Measurements from ENCODE around the gene CSNK2A2.

Gene CSNK2A2

DNA sequence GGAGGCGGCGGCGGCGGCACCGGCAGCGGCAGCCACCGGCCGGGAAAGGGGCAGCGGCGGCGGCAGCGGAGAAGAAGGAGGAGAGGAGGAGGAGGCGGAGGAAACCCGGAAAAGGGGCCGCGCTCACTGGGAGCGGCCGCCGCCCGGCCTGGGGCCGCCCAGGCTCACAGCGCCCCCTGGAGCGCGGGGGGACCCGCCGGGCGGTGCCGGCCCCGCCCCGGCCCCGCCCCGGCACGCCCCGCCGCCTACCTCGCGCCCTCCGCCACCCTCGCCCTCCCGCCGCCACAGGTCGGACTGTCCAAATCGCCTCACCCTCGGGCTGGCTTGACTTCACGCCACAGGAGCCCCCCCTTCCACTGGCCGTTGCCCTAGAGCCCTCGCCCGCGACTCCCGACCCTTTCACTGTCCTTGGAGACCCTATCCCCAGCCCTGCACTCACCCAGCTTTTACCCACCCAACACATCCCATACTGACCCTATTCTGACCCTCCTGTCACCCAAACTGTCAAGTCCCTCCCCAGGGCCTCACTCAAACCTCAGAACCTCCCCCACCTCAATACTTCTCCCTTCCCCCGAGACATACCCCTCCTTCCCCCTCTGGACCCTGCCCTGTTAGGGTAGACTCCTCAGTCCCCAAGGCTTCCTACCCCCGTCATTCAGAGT, at the start of gene CSNK2A2:
CSNK2A2 (minus strand) TSS at position 85 of the 662 bp plus-strand sequence. CDS start 370 bp downstream, outside the sequence.
- DNase-seq: peak; percentile 56 to 65

DNA sequence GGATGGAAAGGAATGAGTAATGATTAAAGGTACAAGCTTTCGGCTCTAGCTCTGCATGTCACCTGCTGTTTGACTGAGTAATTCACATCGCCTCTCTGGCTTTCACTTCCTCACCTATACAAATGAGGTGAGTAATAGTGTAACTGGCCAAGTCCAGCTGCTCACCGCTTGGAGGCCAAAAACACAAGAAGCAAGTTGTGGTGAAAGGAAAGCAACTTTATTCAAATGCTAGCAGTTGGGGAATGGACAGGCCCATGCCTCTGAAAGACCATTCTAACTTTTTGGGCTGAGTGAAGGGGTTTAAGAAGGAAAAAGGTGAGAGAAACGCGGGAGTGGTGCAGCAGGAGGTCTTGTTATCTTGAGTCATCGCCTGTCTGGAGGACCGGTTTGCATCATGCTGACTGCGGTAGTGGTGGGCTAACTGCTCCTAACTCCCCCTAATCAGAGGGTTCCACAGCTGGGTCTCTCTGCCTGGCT, 45.7 kb upstream of the CSNK2A2 start:
- DNase-seq: no peak

DNA sequence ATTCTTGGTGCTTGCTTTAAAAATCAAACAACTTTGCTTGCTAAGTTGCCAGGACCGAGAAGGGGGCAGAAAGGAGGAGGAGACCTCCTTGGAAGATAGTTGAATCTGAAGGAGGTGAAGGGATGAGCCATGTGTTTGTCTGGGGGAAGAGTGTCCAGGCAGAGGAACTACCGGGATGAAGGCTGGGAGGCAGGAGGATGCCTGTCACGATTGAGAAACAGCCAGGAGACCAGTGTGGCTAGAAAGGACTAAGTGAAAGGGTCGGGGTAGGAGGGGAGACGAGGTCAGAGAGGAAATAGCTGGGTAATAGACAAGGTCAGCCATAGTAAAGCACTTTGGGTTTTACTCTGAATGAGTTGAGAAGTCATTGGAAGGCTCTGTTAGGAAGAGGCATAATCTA, 38.9 kb upstream of the CSNK2A2 start:
- DNase-seq: no peak

DNA sequence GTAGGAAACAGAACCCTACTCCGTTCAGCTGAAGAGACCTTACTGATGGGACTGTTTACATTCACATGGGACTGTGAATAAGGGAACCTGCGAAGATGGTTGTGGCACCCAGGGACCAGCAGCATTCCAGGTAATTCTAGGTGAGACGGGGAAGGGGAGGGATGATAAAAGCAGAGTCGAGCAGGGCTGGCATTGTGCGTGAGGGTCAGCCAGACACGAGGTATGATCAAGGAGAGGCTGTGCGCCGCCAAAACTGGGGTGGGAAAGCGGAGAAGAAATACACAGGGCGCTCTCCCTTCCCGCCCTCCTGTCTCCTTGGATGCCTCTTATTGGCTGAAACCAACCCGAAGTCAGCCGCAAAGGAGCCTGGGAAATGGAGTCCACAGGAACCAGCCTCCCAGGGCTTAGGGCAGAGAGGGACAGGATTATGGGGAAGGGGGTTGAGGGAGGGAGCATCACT, 38.4 kb upstream of the CSNK2A2 start:
- peak; percentile 58 to 62 for DNase-seq

DNA sequence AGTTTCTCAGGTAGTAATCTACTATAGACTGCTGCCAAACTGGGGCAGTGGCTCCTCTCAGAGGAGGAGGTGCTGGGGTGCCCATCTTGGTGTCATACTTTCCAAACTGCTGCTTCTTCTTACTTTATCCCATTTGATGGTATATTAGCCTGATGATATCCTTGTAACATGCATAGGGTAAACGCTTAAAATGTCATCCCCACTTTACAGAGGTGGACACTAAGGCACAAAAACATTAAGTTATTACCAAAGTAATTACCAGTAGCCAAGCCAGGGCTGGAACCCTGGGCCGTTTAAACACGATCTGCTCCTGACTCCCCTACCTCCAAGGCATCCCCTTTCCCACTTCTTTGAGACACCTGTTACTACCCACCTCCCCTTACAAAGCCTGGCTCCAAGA, 37.8 kb upstream of the CSNK2A2 start:
- DNase-seq: no peak

DNA sequence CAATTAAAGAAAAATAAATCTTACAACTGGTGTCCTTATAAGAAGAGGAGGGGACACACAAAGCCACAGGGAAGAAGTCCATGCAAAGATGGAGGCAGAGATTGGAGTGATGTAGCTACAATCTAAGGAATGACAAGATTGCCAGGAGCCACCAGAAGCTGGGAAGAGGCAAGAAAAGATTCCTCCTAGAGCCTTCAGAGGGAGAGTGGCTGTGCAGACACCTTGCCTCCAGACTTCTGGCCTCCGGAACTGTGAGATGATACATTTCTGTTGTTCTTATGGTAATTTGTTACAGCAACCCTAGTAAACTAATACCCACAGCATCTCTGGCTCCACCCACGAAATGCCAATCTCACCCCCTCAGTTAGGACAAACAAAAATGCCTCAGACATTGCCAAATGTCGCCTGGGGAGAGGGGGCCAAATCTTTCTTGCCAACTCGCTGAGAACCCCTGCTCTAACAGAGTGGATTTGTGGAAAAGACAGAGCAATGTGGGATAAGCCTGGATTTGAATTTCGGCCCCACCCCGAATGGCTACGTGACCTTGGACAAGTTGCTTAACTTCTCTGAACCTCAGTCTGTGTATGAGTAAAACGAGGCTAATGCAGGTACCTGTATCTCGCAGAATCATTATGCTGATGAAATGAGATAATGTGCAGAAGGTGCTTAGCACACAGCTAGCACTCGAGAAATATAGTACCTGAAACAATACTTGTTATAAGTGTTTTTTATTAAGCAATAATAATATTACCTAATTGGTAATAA, 37.1 kb upstream of the CSNK2A2 start:
- no peak for DNase-seq

DNA sequence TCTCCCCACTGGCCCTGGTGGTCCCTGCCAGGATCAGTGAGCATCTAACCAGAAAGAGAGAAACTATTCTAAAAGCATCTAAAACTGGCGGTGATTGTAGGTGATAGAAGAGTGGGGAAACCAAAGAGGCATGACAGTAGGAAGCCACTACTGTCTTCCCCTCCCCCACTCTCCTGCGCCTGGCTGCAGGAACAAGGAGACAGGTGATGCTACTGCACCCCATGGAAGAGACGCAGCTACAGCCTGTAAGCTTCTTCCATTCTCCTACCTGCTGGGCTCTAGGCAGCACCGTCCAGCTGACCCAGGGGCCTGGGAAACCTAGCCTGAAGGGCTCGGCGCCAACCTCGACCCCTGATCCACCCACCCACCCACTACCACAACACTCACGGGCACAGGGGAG, 32.4 kb upstream of the CSNK2A2 start:
- no peak for DNase-seq

DNA sequence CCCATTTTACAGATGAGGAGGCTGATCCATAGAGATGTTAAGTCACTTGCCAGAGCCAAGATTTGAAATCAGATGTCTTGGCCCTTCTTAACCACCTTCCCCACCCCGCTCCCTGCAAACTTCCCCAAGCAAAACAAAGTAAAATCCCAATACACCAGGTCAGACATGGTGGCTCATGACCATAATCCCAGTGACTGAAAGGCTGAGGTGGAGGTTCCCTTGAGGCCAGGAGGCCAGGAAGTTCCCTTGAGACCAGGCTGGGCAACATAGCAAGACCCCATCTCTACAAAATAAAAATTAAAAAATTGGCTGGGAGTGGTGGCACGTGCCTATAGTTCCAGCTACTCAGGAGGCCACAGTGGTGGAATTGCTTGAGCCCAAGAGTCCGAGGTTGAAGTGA, 28.9 kb upstream of the CSNK2A2 start:
- no peak for DNase-seq

DNA sequence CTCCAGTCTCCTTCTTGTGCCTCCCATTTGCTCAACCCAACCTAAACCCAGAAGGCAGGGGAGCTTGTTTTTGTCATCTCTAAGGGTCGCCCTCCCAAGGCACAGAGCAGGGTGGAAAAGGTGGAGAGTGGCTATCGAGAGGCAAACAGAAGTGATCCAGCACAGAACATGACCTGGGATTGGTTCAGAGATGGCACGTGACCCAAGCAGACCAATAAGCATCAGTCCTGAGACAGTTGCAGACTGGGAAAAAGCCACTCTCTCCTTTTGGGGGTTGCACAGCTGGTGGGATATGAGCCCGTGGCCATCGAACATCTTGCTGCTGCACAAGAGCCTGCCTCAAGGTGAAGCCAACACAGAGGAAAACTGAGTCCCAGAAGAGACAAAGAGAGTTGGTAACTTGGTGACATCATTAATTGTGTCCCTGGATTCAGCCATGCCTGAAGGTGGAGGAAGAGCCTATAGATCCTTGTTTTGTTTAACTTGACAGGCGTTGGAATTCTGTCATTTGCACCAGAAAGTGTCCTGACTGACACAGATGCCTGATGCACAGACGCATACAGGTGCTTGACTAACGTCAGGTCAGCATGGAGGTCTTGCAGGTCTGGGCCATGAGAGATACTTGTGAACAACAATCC, 28.2 kb upstream of the CSNK2A2 start:
- no peak for DNase-seq

DNA sequence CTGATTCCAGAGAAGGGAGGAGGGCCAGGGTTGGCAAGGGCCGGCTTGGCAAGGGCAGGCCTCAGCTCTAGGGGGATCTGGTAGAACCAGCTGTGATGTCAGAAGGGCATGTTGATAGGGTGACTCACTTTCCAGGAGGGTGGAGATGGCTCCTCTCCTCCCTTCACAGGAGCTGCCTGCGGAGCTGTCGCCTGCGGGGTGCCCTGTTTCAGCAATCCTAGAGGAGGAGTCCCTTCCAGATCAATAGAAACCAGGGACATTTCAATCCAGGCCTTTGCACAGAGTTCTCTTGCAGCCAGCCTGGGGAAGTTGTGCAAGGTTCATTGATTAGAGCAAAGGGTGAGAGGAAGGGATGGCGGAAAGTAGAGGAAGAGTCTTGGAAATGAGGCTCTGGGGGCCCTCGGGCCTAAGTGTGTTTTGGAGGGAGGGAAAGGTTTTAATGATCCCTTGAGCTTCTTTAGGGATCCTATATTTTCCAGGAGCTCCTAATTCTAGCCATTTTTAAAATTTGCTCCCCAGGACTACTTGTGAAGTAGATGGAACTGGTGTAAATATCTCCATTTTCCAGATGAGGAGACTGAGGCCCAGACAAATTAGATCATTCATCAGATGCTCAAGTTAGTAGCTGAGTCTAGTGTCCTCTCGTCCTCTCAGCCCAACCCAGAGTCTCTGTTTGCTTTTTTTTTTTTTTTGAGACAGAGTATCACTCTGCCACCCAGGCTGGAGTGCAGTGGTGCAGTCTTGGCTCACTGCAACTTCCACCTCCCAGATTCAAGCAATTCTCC, 24.8 kb upstream of the CSNK2A2 start:
- DNase-seq: no peak

DNA sequence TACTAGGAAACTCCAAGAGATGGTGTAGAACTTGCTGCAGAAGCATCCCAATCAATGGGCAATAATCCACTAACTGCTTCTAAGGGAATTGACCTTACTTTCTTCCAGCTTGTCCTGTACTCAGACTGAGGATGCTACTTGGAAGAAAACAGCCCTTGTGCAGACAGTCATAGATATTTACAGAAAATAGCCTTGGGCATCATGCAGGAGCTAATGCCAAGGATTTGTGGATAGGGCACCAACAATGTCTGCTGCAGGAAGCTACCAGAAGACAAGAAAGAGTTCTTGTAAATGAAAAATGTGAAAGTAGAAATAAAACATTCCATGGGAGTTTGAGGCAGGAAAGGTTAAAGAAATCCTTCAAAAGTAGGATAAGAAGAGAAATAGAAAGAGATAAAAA, 21.5 kb upstream of the CSNK2A2 start:
- no peak for DNase-seq

DNA sequence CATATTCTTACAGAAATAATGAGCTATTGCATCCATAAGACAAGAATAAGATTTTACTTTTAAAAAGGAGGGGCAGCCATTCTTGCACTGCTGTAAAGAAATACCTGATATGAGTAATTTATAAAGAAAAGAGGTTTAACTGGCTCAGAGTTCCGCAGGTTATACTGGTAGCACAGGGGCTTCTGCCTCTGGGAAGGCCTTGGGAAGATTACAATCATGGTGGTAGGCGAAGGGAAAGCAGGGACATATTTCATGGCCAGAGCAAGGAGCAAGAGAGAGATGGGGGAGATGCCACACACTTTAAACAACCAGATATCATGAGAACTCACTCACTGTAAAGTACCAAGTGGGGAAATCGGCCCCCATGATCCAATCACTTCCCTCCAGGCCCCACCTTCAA, 20.9 kb upstream of the CSNK2A2 start:
- no peak for DNase-seq

DNA sequence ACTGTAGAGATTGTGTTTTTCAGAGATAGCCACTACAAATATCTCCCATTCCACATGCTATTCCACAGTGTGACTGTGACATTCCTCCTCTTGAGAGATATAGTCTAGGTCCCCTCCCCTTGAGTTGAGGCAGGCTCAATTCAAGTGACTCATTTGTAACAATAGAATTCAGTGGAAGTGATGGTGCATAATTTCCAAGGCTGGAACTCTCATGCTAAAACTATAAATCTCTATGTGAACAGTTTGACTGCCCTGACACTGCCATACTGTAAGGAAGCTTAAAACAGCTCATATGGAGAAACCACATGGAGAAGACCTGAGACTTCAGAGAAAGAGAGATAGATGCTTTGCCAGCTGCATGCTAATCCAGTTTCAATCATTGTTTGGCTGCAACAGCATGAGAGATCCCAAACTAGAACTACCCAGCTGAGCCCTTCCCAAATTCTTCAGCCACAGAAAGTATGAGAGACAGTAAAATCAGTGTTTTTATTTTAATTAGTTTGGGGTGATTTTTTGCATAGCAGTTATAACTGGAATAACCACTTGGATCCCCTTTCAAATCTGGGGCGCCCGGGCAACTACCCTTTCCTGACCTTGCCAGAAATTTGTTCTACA, 19.5 kb upstream of the CSNK2A2 start:
- no peak for DNase-seq

DNA sequence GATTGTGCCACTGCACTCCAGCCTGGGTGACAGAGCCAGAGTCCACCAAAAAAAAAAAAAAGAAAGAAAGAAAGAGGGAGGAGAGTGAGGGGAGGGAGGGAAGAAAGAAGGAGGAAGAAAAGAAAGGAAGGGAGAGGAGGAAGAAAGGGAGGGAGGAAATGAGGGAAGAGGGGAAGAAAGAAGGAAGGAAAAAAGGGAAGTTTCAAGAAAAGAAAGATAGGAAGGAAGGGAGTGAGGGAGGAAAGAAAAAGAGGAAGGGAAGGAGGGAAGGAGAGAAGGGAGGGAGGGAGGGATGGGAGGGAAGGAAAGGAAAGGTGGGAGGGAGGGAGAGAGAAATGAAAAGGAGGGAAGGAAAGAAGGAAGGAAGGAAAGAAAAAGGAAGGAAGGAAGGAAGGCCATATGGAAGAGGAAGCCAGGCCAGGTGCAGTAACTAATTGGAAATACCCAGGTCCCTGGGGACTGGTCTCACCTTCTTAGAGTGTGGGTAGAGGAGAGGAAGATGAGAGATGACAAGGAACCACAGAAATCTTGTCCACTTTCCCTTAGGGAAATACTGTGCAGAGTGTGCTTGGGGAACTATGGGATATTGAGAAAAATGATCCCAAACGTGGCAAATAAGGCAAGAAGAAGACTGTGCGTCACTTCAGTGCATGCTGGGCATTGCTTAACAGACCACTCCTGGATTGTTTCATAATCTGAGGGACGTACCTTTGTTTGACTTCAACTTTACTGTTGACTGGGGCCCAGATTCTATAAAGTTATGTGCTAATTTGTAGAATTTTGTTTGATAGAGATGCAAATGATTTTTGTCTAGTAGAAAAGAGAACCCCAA, 15.1 kb upstream of the CSNK2A2 start:
- no peak for DNase-seq

DNA sequence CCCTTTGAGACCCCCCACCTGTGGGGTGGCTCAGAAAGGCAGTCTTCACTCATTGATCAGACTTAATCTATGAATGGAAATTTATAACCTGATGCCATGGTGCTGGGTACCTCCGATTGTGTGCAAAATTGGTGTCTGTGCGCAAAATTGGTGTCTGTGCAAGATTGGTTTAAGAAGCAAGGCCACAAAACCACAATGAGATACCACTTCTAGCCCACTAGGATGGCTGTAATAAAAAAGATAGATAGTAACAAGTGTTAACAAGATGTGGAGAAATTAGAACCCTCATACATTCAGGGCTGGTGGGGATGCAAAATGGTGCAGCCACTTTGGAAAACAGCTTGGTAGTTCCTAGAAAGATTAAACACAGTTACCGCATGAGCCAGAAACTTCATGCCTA, 13.9 kb upstream of the CSNK2A2 start:
- no peak for DNase-seq

DNA sequence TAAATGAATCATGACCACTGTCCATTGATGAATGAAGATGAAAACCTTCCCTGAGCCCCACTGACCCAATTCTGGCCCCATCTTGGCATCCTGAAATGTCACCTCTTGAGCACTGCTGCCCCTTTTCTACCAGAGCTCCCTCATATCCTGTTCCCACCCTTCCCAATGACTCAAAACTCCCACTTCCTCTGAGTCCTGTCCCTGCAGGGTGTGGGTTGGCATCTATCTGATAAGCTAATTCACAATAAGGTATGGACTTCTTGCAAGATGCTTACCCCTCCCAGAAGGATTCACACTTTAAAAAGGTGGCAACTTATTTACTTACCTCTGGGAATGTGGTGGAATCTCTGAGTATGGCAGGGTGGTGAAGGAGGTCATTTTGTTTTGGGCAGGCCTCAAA, 13.3 kb upstream of the CSNK2A2 start:
- no peak for DNase-seq

DNA sequence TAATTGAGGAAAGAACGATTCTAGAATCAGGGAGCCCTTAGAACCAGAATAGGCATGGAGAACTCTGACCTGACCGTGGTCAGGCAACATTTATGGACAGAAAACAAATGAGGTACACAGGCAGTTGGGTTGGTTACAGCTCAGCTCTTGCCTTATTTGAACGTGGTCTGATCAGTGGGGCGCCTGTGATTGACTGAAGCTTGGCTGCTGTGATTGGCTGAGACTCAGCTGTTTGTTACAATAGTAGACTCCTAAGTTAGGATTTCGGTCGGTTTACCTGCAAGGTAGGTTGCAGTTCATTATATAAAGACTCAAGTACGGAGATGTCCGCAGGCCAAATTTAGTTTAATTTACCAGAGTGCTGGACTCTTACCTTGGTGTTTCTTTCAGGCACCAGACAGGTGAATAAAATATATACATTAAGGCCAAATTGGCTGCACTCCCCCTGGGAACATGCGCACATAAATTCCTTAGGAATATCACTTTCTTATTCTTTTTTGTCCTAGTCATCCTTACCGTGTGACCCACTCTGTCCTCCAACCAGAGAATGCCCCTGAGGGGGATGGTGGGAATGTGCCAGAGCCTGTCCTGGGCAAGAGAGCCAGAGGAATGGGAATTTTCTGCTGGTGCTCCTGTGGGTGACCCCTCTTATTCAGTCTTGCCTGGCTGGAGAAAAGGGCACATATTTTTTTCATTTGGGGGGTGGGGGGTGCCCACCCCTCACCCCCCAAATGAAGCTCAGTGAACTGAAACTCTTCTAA, 7.5 kb upstream of the CSNK2A2 start:
- DNase-seq: no peak

DNA sequence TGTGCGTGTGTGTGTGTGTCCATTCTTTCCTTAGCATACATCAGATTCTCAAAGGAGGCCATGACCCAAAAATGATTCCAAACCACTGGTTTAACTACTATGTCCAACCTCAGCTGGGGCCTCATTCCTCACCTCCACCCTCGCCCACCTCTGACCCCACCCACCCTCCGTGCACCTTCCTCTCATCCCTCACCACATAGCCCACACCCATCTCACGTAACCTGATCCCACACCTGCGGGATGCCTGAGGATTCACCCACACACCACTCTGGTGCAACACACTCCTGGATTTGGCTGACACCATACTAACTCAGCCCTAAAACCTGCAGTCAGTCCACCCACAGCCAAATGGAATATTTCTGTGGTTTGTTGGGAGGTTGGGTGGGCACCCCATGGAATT, 3.3 kb upstream of the CSNK2A2 start:
- DNase-seq: no peak

DNA sequence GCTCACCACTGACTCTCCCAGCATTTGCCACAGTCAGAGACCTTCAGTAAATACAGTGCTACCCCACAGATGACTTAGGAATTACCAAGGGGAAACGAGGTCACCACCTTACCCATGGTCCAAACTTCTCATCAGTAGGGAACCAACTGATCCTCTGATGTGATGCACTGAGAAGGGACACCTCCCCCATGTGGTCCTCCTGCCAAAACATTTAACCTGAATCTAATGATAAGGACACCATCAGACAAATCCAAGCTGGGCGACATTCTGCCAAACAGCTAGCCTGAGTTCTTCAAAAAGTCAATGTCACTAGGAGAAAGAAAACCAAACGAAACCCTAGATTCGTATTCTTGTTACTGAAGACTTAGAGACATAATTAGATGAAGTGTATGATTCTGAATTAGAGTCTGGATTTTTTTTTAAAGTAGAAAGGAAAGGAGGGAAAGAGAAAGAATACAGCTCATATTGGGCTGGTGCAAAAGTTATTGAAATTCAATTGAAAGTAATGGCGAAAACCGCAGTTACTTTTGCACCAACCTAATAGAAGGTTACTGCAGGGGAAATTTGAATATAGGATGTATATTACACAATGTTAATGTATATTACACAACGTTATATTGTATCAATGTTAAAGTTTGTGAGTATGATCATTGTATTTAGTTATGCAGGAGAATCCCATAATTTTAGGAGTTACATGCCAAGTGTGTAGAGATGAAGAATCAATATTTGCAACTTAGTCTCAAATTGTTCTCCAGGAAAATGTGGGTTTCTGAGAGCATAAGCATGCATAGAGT, 2.3 kb upstream of the CSNK2A2 start:
- DNase-seq: no peak

DNA sequence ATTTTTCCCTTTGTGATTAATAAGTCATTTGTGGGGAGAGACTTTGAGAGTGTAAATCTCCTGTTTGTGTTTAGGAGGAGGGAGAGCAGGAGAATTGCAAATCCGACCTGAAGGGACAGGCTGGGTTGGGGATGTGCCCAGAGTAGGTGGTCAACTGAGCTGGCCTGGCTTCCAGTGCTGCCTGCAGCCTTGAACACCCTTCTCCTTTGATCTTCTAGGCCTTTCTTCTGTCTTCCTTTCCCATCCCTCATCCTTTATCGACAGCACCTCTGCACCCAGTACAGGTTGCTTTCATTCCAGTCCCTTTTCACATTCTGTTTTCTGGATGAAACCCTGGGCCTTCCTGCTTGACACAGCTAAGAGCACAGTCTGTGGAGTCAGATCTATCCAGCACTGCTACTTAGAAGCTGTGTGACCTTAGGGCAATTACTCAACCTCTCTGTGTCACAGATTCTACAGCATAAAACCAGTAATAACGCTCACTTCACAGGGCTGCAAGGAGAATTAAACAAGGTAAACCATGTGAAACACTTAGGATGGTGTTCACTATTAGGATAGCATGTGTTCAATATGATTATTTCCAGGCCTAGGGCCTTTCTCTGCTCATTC, 1.0 kb upstream of the CSNK2A2 start:
- DNase-seq: no peak

Data from activated CD4-positive, alpha-beta T cell treated with anti-CD3 and anti-CD28 coated beads, Interleukin-2, amount 50 U/mL, for 4 hours (primary cell).